Measurements from ENCODE around the gene CFAP58. TPM values are rescaled to one million over a fixed set of nuclear protein-coding genes. Genes with fewer than 3 reads are reported as not detected.

CFAP58 gene
- total RNA-seq, 2 donors from 2014 or later: 0.68 to 0.97 TPM

DNA sequence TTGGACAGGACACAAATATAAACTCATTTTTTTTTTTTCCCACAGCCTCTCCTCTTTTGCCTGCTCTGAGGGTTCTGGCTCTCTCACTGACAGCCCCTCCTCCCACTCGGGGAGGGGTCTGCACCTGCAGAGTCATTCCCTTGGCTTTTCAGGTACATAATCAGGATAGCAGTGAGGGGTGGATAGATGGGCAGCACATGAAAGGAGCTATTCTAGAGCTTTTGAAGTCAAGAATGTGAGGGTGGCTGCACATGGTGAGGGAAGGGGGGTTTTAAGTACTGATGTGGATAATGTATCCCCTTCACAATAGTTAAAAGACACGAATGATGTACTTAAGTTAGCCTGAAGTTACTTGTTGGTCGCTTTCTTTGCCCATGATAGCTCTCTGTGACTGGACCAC, 76.2 kb downstream of the CFAP58 start:
- Mint-ChIP-seq H3K27ac (no peak overlapping the region), H3K27me3 (ENCODE audit: insufficient read depth) (no peaks in the 10 kb centered on the region), H3K9me3 (no peaks in the 10 kb centered on the region), H3K4me1 (peaks cover 7% of the 10 kb centered on the region), H3K36me3 (ENCODE audit: low read depth) (no peaks in the 10 kb centered on the region), H3K4me3 (no peak overlapping the region)
- Histone ChIP-seq H3K9me3 (ENCODE audit: control insufficient read depth, low read length) (no peaks in the 10 kb centered on the region), H3K27me3 (ENCODE audit: control insufficient read depth, insufficient read depth, low read length, poor library complexity, severe bottlenecking) (no peaks in the 10 kb centered on the region), H3K9ac (ENCODE audit: extremely low read depth, low read length, poor library complexity, severe bottlenecking) (no peak overlapping the region), H3K36me3 (ENCODE audit: control insufficient read depth, insufficient read depth, low read length) (no peaks in the 10 kb centered on the region), H3K4me3 (ENCODE audit: low read length) (no peak overlapping the region), H3K27ac (ENCODE audit: low read depth, low read length) (no peak overlapping the region), H3K4me1 (ENCODE audit: control insufficient read depth, insufficient read depth, low read length) (peaks cover 4% of the 10 kb centered on the region)
- DNase-seq: peak; percentile 73
- TF ChIP-seq, protein P1, sequence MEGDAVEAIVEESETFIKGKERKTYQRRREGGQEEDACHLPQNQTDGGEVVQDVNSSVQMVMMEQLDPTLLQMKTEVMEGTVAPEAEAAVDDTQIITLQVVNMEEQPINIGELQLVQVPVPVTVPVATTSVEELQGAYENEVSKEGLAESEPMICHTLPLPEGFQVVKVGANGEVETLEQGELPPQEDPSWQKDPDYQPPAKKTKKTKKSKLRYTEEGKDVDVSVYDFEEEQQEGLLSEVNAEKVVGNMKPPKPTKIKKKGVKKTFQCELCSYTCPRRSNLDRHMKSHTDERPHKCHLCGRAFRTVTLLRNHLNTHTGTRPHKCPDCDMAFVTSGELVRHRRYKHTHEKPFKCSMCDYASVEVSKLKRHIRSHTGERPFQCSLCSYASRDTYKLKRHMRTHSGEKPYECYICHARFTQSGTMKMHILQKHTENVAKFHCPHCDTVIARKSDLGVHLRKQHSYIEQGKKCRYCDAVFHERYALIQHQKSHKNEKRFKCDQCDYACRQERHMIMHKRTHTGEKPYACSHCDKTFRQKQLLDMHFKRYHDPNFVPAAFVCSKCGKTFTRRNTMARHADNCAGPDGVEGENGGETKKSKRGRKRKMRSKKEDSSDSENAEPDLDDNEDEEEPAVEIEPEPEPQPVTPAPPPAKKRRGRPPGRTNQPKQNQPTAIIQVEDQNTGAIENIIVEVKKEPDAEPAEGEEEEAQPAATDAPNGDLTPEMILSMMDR (conservative IDR thresholded peaks at IDR 0.05): no peak
- 25 to 39% methylated on average over 1 to 3 of the region's 3 CpGs for WGBS, 2 experiments (ENCODE audit: insufficient coverage in 1 of 2, insufficient read length in 1 of 2)

DNA sequence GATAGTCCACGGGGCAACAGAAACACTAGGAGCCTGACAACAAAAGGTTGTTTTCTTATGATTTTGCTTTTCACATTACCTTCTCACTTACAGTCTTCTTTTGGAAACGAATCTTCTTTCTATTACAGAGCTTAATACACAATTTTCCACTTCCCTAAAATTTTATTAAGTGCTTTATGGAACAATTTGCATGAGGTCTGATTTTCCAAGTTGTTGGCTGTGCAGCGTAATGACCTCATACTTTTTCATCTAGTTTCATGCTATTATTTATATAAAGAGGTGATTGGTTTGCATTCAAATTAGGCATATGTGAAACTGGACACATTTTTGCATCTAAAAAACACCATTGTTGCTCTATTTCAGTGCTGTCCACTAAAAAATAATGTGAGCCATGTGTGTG, 76.7 kb downstream of the CFAP58 start:
- H3K4me1 ChIP-seq (ENCODE audit: control insufficient read depth, insufficient read depth, low read length): peaks cover 4% of the 10 kb centered on the region
- no peaks in the 10 kb centered on the region for H3K36me3 ChIP-seq (ENCODE audit: control insufficient read depth, insufficient read depth, low read length)
- H3K36me3 Mint-ChIP-seq (ENCODE audit: low read depth): no peaks in the 10 kb centered on the region
- H3K4me3 ChIP-seq (ENCODE audit: low read length): no peak overlapping the region
- TF ChIP-seq, protein P1 (conservative IDR thresholded peaks at IDR 0.05): no peak
- H3K27me3 Mint-ChIP-seq (ENCODE audit: insufficient read depth): no peaks in the 10 kb centered on the region
- H3K9me3 Mint-ChIP-seq: no peaks in the 10 kb centered on the region
- DNase-seq: no peak
- H3K4me1 Mint-ChIP-seq: peaks cover 7% of the 10 kb centered on the region
- no peak overlapping the region for H3K9ac ChIP-seq (ENCODE audit: extremely low read depth, low read length, poor library complexity, severe bottlenecking)
- no peaks in the 10 kb centered on the region for H3K9me3 ChIP-seq (ENCODE audit: control insufficient read depth, low read length)
- H3K4me3 Mint-ChIP-seq: no peak overlapping the region
- 81% methylated on average over 2 of the region's 3 CpGs; no CpG with 5 or more reads in 1 of the 2 experiments for whole genome bisulfite sequencing, 2 experiments (ENCODE audit: insufficient coverage in 1 of 2, insufficient read length in 1 of 2)
- H3K27ac Mint-ChIP-seq: no peak overlapping the region
- no peaks in the 10 kb centered on the region for H3K27me3 ChIP-seq (ENCODE audit: control insufficient read depth, insufficient read depth, low read length, poor library complexity, severe bottlenecking)
- no peak overlapping the region for H3K27ac ChIP-seq (ENCODE audit: low read depth, low read length)

DNA sequence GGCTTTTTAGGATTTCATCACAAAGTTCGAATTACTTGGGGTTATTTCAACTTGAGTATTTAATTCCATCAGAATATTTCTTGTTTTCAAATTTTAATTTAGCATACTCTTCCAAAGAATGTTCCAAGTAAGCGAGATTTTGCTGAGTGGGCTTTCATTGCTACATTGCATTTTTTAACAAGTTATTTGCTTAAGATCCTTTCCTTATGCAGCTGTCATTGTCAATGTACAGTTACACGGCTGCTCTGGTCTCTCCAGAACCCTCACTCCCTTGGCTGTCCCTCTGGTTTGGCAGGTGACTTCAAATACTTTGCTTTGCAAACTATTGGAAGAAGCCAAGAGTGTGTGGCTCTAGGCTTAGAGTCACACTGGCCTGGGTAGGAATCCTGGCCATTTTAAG, 80.0 kb downstream of the CFAP58 start:
- Mint-ChIP-seq H3K4me3 (no peak overlapping the region), H3K27ac (no peak overlapping the region), H3K4me1 (peaks cover 7% of the 10 kb centered on the region), H3K9me3 (no peaks in the 10 kb centered on the region), H3K27me3 (ENCODE audit: insufficient read depth) (no peaks in the 10 kb centered on the region), H3K36me3 (ENCODE audit: low read depth) (no peaks in the 10 kb centered on the region)
- H3K4me3 ChIP-seq (ENCODE audit: low read length): no peak overlapping the region
- no peak for DNase-seq
- H3K27ac ChIP-seq (ENCODE audit: low read depth, low read length): no peak overlapping the region
- WGBS, 2 experiments (ENCODE audit: insufficient coverage in 1 of 2, insufficient read length in 1 of 2): 87 to 90% methylated on average over 3 of the region's 3 CpGs
- no peak overlapping the region for H3K9ac ChIP-seq (ENCODE audit: extremely low read depth, low read length, poor library complexity, severe bottlenecking)
- H3K36me3 ChIP-seq (ENCODE audit: control insufficient read depth, insufficient read depth, low read length): no peaks in the 10 kb centered on the region
- H3K9me3 ChIP-seq (ENCODE audit: control insufficient read depth, low read length): no peaks in the 10 kb centered on the region
- peaks cover 4% of the 10 kb centered on the region for H3K4me1 ChIP-seq (ENCODE audit: control insufficient read depth, insufficient read depth, low read length)
- TF ChIP-seq, protein P1 (conservative IDR thresholded peaks at IDR 0.05): no peak
- no peaks in the 10 kb centered on the region for H3K27me3 ChIP-seq (ENCODE audit: control insufficient read depth, insufficient read depth, low read length, poor library complexity, severe bottlenecking)
